Tongue (tissue), 2 donors: ENCODE data around the gene PLEKHA7. TPM values are rescaled to one million over a fixed set of nuclear protein-coding genes. Genes with fewer than 3 reads are reported as not detected.
A peak's percentile ranks its signal among the peaks of the same experiment; 100 is the strongest.

ENCODE experiments used
- DNase-seq: peaks from one replicate; pipeline ENCODE4 v3.0.0-alpha.2; 2015
- total RNA-seq: library from RNA; depleted of rRNA; stranded (reverse); fragments of >200 nt; gene quantifications from one replicate; pipeline ENCODE4 v1.2.3, GENCODE V29; 2014

Gene PLEKHA7
- total RNA-seq, 1 donor from 2014 or later: 15.6 TPM

GRCh38 chr11:16773981-16774935 is 240.0 kb downstream of the PLEKHA7 start:
- peak; percentile 67 for DNase-seq

DNA sequence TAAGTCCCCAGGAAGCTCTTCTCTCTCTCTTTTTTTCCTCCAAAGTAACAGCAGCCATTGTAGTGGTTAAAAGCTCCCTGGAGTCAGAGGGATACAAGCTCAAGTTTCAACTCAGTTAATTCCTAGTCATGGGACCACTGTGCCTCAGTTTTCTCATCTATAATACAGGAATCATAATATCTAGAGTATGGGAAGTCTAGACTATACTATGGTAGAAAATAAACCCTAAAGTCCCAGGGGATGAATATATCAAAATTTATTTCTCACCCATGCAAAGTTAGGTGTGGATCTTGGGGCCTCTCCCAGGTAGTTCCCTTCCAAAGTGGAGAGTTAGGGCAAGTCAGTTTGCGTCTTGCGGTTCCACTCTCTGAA is 242.1 kb downstream of the PLEKHA7 start:
- DNase-seq: no peak

DNA sequence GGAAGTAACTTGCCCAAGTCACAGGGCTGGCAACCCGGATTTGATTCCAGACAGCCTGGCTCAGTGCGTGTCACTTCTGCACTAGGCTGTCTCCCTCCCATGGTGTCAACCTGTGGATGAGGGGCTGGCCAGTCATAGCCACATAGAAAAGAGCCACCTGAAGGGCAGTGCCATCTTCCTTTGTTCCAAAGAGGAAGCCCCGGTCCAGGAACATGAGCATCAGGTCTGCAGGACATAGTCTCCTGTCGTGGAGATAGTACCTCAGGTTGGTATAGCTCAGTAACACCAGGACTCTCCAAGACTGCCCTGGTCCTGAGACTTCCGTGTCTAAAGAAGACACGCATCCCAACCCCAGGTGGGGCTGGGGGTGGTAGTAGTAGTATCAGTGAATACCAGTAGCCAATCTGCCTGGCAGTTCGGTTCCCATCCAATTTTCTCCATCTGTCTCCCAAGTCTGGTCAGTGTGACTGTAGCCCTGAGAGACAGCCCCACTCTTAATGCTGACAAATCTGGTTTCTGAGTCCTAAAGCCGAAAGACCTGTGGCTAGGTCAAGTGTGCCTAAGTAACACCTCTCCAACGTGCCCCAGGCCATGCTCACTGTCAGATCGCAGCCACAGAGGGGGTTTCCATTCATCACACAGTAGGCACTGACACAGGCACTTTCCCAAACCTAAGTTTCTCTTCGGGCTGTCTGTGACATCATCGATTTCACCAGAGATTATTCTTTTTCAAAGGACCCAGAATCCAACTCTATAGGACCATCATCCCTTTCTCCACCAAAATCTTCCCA is 242.7 kb downstream of the PLEKHA7 start:
- DNase-seq: no peak

DNA sequence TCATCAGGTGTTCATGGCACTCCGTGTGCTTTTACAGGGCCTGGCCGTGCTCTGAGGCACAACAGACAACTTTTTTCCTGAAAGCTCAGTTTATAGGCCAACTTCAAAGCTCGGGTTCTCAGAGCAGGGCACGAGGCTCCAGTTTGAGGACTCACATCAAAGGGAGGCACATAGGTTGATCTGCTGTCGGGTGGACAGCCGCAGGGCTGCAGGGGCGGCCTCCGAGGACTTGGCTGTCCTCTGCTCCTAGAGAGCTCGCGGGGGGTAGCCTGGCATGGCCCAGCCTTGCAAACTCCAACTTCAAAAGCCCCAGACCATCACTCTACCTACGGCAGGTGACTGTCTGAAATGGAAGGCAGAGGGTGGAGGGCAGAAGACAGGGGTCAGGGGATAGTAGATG is 244.2 kb downstream of the PLEKHA7 start:
- DNase-seq: no peak

DNA sequence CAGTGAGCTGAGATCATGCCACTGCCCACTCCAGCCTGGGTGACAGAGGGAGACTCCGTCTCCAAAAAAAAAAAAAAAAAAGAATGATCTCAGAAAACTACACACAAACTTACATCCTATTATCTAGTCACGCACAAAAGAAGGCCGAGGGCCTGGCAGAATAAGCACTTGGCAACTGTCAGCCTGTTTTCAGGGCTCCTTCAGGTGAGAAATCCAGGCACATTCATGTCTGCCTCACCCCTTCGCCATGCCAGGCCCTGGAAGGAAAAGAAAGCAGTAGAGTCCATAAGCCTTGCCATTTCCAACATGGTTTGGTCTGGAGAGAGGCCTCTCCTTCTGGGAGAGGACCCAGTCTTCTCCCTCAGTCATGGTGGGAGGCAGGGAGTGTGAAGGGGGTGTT is 244.8 kb downstream of the PLEKHA7 start:
- no peak for DNase-seq

DNA sequence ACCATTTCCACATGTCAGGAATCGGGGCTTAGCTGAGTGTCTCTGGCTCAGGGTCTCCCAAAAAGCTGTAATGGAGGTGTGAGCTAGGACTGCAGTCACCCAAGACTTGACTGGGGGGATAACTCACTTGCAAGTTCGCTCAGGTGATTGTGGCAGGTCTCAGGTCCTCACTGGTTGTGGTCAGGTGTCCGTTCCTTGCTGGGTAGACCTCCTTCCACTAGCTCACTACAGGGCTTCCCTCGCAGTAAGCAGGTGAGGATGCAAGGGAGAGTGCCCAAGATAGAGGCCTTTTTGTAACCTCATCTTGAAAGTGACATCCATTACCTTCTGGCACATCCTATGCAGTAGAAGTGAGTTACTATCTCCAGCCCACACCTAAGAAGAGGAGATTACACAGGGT is 246.3 kb downstream of the PLEKHA7 start:
- no peak for DNase-seq

DNA sequence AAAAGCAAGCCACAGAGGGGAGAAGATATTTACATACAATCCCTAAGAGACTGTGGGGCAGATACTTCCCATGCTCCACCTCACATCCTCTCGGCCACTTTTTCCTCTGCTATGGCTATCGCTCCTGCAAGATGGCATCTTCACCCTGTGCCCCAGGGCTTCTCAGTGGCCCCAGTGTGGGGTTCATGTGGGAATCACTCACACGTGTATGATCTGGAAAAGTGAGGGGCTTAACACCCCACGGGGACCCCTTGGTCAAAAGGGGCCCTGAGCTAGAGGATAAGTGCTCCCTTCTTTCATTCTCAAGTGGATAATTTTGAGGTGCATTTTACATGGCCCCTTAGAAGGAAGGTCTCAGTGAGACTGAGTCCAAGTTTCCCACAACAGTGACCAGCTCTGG is 247.1 kb downstream of the PLEKHA7 start:
- DNase-seq: no peak

DNA sequence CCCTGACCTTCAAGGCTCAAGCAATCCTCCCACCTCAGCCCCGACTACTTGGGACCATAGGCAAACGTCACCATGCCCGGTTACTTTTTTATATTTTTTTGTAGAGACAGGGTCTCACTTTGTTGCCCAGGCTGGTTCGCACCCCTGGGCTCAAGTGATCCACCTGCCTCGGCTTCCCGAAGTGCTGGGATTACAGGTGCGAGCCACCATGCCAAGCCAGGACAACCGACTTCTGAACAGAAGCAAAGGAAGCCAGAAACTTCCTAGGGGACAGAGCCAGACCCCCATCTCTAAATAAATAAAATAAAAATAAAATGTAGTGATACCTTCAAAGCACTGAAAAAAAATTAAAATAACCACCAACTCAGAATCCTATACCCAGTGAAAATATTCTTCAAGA is 249.3 kb downstream of the PLEKHA7 start:
- no peak for DNase-seq

DNA sequence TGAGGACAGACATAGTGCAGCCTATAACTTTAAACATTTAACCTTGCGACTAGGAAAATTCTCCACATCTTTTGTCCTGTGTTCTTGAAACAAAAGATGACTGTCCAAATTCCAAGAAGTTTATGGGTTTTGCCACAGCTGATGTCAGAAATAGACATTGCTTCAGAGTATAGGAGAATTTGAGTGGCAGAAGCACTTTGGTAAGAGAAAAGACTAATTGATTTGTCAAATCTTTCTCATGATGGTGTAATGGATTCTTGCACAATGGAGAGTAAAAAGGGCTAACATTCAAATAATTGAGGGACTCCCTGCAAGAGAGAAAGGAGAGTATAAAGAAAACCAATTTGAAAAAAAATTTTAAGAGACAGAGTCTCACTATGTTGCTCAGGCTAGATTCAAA is 250.5 kb downstream of the PLEKHA7 start:
- DNase-seq: no peak

GRCh38 chr11:16759857-16760508 is 254.2 kb downstream of the PLEKHA7 start:
- DNase-seq: no peak

DNA sequence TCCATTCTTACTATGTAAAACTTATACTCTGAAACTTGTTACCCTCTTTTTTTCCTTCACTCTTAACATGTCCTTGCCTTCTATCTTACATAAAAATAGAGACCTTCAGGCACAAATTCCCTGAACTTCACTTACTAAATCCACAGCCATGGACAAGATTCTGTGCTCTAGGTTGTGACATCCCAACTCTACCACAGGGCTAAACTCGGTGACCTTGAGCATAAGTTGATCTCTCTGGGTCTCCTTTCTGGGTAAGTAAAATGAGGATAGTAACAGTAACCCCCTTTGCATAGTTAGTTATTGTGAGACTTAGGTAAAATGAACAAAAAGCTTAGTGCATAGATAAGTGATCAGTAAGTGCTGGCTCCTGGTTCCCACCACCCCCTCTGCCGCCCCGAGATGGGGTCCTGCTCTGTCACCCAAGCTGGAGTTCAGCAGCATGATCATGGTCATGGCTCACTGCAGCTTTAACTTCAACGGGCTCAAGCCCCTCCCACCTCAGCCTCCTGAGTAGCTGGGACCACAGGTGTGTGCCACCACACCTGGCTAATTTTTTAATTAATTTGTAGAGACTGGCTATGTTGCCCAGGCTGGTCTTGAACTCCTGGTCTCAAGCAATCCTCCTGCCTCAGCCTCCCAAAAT is 255.7 kb downstream of the PLEKHA7 start:
- no peak for DNase-seq

- no peak for DNase-seq
These were observed 263.8 kb downstream of the PLEKHA7 start for GRCh38 chr11:16750417-16750816.

- DNase-seq: no peak
These were observed 264.5 kb downstream of the PLEKHA7 start for GRCh38 chr11:16749666-16750065.

GRCh38 chr11:16749092-16749491 is 265.1 kb downstream of the PLEKHA7 start:
- no peak for DNase-seq

DNA sequence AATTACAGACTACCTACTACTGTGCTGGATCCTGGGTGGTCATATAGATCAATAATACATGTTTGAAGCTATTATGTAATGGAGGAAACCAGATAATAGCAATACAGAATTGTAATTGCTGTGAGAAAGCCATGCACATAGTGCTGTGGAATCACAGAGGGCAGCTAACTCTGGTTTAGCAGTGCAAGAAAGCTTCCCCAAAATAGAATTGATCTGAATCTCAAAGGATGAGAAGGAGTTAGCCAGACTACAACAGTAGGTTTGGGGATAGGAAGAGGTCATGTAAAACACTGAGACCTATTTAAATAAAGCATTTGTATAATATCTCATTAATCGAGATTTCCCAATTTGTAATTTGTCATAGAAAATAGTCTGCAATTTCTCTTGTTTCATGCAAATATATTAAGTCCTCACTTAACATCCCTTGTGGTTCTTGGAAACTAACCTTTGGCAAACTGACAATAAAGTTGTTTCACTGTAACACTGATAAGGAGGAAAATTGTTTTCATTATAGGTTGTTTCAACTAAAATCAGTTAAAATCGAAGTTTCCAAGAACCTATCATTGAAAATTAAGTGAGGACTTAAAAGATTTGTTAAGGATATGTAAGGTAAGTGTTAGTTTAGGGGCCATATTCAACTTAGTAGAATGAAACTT is 268.1 kb downstream of the PLEKHA7 start:
- DNase-seq: no peak

GRCh38 chr11:16744128-16744725 is 270.0 kb downstream of the PLEKHA7 start:
- DNase-seq: no peak

- DNase-seq: no peak
These were observed 270.7 kb downstream of the PLEKHA7 start for GRCh38 chr11:16743478-16743877.

GRCh38 chr11:16741473-16741872 is 272.7 kb downstream of the PLEKHA7 start:
- no peak for DNase-seq

- peak; percentile 58 for DNase-seq
These were observed 275.0 kb downstream of the PLEKHA7 start for GRCh38 chr11:16738947-16739815.
